Stimulated activated CD4-positive, alpha-beta T cell treated with anti-CD3 and anti-CD28 coated beads, Interleukin-4, amount 100 ng/mL, for 24 hours (primary cell): ENCODE measurements around the gene BAHD1.
A peak's percentile ranks its signal among the peaks of the same experiment; 100 is the strongest.

Experiments used
- DNase-seq: peaks from one replicate; pipeline ENCODE4 v3.0.0-alpha.2; 2020

The BAHD1 gene

DNA sequence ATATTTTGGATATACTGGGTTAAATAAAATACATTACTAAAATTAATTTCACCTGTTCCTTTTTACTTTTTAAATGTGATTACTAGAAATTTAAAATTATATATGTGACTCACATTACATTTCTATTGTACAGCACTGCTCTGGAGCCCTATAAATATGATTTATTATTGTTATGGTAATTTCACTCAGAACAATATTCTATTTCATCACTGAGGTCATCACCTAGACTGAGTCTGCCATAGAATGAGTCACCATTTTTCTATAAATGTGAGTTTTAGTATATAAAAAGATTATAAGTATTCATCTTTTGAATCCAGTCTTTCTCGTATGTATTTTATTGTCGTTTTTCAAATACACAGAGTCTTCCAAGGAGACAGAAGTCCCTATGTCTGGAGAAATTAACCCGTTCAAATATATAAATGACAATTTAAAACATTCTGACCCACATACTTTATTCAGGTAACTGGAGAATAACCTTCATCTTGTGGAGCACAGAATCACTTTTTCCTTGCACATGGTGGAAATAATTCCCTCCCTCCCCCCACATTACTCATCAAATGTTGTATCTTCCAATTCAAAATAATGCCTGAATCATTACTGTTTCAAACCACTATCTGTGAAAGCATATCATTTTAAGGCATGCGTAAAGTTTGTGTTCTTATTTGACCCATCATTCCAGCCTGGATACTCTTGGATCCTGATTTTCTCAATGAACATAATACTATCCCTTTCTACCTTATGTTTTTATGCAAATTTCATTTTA lies 60.0 kb downstream of the BAHD1 start:
- DNase-seq: no peak

DNA sequence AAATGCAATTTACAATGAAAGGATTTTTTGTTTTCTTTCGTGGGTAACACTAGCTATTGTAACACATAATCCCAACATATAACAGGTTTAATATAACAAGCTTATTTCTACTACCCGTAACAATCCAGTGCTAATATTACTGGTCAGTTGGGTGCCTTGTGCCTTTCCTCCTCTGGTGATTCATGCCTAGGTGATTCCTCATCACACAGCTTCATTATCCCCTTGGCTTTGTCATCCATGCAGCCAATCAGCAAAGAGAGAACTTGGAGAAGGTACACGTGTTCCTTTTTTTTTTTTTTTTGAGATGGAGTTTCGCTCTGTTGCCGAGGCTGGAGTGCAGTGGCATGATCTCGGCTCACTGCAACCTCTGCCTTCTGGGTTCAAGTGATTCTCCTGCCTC lies 60.7 kb downstream of the BAHD1 start:
- no peak for DNase-seq

DNA sequence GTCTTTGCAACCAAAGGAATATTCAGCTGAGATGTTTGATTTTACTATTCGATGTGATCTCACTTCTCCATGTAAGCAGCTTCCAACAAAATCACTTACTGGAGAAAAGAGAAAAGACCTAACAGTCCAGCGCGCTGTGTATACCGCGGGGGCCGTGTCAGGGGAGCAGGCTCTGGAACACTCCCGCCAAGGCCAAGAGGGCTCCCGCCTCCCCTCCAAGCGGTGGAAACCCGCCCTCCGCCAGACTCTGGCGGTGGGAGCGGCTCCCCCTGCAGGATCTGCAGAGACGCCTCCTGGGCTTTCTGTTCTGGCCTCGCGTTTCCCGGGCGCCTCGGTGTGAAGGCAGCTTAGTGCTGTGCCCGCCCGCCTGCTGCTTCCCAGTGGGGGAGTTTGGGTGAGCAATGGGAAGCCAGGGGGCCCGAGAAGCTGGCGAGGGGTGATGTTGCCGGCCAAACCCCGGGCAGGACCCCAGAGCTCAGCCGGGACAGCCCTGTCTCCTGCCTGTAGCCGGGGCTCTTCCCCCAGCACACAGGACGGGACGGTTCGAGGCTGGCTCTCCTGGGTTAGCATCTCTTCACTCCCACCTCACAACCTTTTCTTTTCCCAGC lies 66.3 kb downstream of the BAHD1 start:
- peak; percentile 69 for DNase-seq

DNA sequence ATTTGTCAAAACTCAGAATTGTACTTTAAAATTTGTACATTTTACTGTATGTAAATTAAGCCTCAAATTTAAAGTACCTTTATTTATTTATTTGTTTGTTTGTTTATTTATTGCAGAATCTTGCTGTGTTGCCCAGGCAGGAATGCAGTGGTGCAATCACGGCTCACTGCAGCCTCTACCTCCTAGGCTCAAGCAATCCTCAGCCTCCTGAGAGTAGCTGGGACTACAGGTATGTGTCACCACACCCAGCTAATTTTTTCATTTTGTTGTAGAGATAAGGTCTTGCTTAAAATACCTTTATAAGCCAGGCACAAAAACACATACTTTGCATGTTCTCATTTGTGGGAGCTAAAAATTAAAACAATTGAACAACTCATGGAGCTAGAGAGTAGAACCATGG lies 67.5 kb downstream of the BAHD1 start:
- DNase-seq: no peak

DNA sequence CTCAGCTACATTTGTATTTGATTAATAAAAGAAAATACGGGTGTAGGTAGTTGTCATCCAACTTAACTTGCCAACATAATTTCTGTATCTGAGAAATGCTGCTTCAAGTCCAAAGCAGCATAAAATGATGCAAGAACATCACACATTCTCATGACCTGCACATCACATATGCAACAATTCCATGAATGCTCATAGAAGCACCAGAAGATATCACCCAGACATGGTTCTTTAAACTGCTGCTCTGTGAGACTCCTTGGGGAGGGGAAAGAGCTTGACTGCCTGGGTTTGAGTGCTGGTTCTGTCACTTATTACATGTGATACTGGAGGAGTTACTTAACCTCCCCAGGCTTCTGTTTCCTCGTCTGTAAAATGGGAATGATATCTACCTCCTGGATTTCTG lies 69.4 kb downstream of the BAHD1 start:
- no peak for DNase-seq

DNA sequence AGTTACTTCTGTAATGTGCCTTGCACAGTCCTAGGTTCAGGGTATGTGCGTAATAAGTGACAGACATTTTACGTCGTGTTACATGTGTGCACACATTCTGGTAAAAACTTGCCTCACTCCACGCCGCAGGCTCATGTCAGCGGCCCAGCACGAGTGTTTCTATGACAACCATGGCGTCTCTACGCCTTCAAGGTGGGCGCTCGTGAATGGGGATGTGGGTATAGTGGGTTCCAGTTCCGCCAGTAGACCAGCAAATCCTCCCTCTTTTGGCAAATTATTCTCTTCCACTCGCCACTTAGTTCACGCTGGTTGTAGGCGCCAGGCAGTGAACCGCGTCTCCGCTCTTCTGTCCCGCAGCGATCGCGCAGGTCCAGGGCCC lies 70.3 kb downstream of the BAHD1 start:
- no peak for DNase-seq

DNA sequence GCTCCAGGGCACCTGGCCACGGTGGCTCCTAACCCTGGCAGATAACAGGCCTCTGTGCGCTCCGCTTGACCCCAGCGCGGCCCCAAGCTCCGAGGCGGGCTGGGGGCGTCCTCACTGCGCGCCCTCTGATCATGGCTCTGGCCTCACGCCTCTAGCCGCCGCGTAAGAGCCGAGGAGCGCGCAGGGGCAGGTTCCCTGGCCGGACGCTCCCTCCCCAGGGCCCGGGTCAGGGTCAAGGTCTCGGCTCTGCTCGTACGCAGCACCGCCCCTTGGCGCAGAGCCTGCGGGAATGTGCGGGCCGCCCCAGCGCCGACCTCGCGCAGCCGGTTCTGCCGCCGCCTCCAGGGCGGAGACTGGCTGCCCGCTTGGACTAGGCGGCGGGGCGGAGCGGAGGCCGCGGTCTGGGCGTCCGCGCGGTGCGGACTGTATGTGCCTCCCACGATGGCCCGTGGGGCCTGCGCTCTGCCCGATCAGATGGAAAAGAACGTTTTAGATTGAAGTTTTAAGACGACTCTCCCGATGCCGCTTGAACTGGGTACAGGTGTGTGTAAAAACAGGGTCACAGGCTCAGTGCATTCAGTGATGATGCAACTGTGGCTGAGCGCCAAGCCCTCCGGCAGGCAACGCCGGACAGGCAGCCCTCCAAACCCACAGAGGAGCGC lies 70.8 kb downstream of the BAHD1 start:
- DNase-seq: no peak

DNA sequence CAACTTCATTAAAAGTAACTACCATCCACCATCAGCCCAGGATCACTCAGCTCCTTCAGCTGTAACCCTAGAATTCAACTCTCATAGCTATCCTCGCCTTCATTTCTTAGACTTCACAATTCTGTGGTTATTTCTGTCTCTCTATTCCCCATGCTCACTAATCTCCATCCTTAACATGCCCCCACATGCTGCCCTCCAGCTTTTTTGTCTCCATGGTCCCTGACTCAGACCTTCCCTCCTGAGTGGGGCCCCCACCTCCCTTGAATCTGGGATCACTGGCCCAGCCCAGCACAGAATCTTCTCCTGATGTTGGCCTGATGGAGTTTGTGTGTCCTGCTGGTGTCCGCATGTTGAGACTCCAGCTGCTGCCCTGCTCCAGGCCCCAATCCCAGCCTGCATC lies 71.7 kb downstream of the BAHD1 start:
- DNase-seq: no peak

DNA sequence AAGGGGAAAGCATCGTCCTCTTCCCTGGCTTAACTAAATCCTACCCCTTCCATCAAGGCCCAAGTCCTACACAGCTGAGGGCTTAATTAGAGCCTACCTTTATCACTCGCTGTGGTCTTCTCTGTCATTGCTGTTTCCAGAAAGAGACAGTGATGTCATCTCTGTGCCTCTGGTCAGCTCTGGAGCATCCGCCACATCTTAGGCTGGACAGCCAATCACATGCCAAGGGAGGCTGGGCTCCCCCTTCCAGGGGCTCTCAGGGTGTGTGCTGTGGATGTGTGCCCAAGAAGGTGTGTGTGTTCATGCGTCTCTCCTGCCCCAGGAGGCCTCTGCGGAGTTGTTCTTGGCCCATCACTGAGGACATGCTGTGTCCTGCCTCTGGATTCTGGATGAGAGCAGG lies 72.9 kb downstream of the BAHD1 start:
- no peak for DNase-seq

DNA sequence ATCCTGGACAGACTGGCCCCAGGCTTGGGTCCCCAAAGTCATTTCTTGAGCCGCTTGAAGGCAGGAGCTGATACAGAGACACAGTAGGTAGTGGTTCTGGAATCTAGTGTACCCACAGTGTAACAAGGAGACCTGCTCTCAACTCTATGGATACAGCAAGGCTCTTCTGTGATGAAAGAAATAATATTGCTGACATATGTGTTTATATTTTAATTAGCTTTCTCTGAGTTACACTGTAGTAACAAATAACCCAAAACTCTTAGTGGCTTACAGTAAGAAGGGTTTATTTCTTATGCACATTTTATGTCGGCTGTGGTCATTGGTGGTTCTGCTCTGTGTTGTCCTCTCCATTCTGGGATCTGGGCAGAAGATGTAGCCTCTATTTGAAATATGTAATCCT lies 75.6 kb downstream of the BAHD1 start:
- no peak for DNase-seq
